GM23338 (cell line): ENCODE measurements around the gene HLA-DMB. TPM values are rescaled to one million over a fixed set of nuclear protein-coding genes. Genes with fewer than 3 reads are reported as not detected.

ENCODE experiments used
- ATAC-seq: fragments of 200-7000 bp; cut with Tn5 transposase; 3 replicates; pipeline ENCODE4 v1.9.1; 2020
- DNase-seq: peaks from one replicate; pipeline ENCODE4 v3.0.0-alpha.2; 2015; ENCODE audit warnings: low spot score
- H2AFZ ChIP-seq: fragments of 200-600 bp; sonication (generic); 2 replicates; pipeline ENCODE4 v1.8.0; 2016; ENCODE audit warnings: antibody characterized with exemption, mild to moderate bottlenecking, moderate library complexity
- H3F3A ChIP-seq: fragments of 200-600 bp; sonication (generic); replicated peaks from 2 replicates; pipeline ENCODE4 v1.8.0; 2017; ENCODE audit warnings: antibody characterized with exemption, mixed run types, low read depth
- H3K27ac ChIP-seq: fragments of 200-600 bp; sonication (generic); 2 replicates; pipeline ENCODE4 v1.6.1; 2016; ENCODE audit warnings: low read depth
- H3K27me3 ChIP-seq: fragments of 200-600 bp; sonication (generic); 2 replicates; pipeline ENCODE4 v1.8.0; 2016; ENCODE audit warnings: mild to moderate bottlenecking, mixed run types, moderate library complexity; ENCODE audit not compliant: insufficient read depth
- H3K36me3 ChIP-seq: fragments of 200-600 bp; sonication (generic); 2 replicates; pipeline ENCODE4 v1.8.0; 2016; ENCODE audit warnings: mild to moderate bottlenecking; ENCODE audit not compliant: insufficient read depth
- H3K4me1 ChIP-seq: fragments of 200-600 bp; sonication (generic); 2 replicates; pipeline ENCODE4 v1.8.0; 2016; ENCODE audit warnings: mild to moderate bottlenecking, moderate library complexity; ENCODE audit not compliant: insufficient read depth
- H3K4me2 ChIP-seq: fragments of 200-600 bp; sonication (generic); 2 replicates; pipeline ENCODE4 v1.7.1; 2017; ENCODE audit warnings: mixed run types
- H3K4me3 ChIP-seq: fragments of 200-600 bp; sonication (generic); 2 replicates; pipeline ENCODE4 v1.6.1; 2016; ENCODE audit warnings: mixed run types
- H3K79me2 ChIP-seq: fragments of 200-600 bp; sonication (generic); replicated peaks from 2 replicates; pipeline ENCODE4 v1.8.0; 2017; ENCODE audit warnings: mild to moderate bottlenecking; ENCODE audit not compliant: insufficient read depth
- H3K9me2 ChIP-seq: fragments of 200-600 bp; sonication (generic); 2 replicates; pipeline ENCODE4 v1.8.0; 2017; ENCODE audit not compliant: insufficient read depth
- H4K20me1 ChIP-seq: fragments of 200-600 bp; sonication (generic); replicated peaks from 2 replicates; pipeline ENCODE4 v1.8.0; 2017; ENCODE audit warnings: mild to moderate bottlenecking; ENCODE audit not compliant: insufficient read depth
- H3K27ac Mint-ChIP-seq: 2 replicates; pipeline ENCODE4 v1.8.0; 2020; ENCODE audit warnings: inconsistent platforms, mild to moderate bottlenecking, moderate library complexity, mixed read lengths
- H3K27me3 Mint-ChIP-seq: 3 replicates; pipeline ENCODE4 v1.8.0; 2022; ENCODE audit warnings: low read depth, mild to moderate bottlenecking, moderate library complexity, mixed read lengths, inconsistent platforms; ENCODE audit not compliant: insufficient read depth, poor library complexity
- H3K36me3 Mint-ChIP-seq: 3 replicates; pipeline ENCODE4 v1.8.0; 2021; ENCODE audit warnings: low read depth, mild to moderate bottlenecking, inconsistent platforms, moderate library complexity, mixed read lengths
- H3K4me1 Mint-ChIP-seq: 3 replicates; pipeline ENCODE4 v1.8.0; 2020; ENCODE audit warnings: mild to moderate bottlenecking, inconsistent platforms, mixed read lengths
- H3K4me3 Mint-ChIP-seq: 3 replicates; pipeline ENCODE4 v1.8.0; 2021; ENCODE audit warnings: moderate library complexity, mild to moderate bottlenecking, inconsistent platforms, mixed read lengths
- H3K9me3 Mint-ChIP-seq: 3 replicates; pipeline ENCODE4 v1.8.0; 2020; ENCODE audit warnings: moderate library complexity, mild to moderate bottlenecking, inconsistent platforms, mixed read lengths
- CREB1 ChIP-seq: fragments of 250-450 bp; sonication (Bioruptor Pico); IDR thresholded peaks from 2 replicates; pipeline ENCODE4 v1.5.0; 2020; ENCODE audit warnings: low read depth, mild to moderate bottlenecking, moderate library complexity
- CTCF ChIP-seq, 2 experiments: fragments of 200-600 bp in 1 of 2; sonication (generic) in 1 of 2; conservative IDR thresholded peaks; 2 replicates each; pipeline versions ENCODE4 v1.5.1 to v1.6.1; 2016 to 2017; ENCODE audit warnings: antibody characterized with exemption in 2 of 2, low read depth in 2 of 2, mild to moderate bottlenecking in 2 of 2, moderate library complexity in 1 of 2
- EZH2phosphoT487 ChIP-seq: fragments of 200-600 bp; sonication (generic); IDR thresholded peaks from one replicate; pipeline ENCODE4 v1.8.1; 2018; ENCODE audit warnings: antibody characterized with exemption; ENCODE audit not compliant: unreplicated experiment
- JUNB ChIP-seq: IDR thresholded peaks from one replicate; pipeline ENCODE4 v1.6.1; 2016; ENCODE audit warnings: antibody characterized with exemption; ENCODE audit not compliant: unreplicated experiment
- ZNF114 ChIP-seq: fragments of 250-450 bp; sonication (Bioruptor Pico); IDR thresholded peaks from 2 replicates; pipeline ENCODE4 v1.5.0; 2020; ENCODE audit warnings: mild to moderate bottlenecking, moderate library complexity
- polyA plus RNA-seq: library from polyadenylated mRNA; unstranded; fragments of >200 nt; fragmentation: Nextera tagmentation; extraction: Ambion mirVana; gene quantifications from 2 replicates; pipeline ENCODE4 v1.2.1, GENCODE V29; 2016
- total RNA-seq: library from RNA; depleted of rRNA; stranded (reverse); fragments of >200 nt; shearing (Covaris generic); gene quantifications from 2 replicates; pipeline ENCODE4 v1.2.3, GENCODE V29; 2014
- TF ChIP-seq, protein P1 (sequence below): IDR thresholded peaks from one replicate; pipeline ENCODE4 v1.6.1; 2018; ENCODE audit warnings: antibody characterized with exemption; ENCODE audit not compliant: unreplicated experiment

Gene HLA-DMB
- total and polyA plus RNA-seq, 2 experiments from 2014 or later, result 0.70 to 1.6 TPM

DNA sequence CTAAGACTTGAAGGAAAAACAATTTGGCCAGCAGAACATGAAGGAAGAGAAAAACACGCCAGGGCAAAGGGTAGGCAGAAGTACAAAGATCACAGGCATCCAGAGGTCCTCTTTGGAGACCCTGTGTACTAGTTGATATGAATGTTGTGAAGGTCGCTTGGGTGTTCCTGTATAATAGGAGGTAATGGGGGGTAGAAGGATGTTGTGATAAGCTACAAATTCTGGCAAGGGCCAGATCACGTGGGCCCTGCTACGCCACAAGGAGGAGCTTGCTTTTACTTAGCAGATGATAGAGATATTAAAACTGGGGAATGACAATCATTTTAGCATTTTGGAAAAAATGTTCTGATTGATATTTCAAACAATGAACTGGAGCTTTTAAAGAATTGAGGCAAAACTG is 12.9 kb upstream of the HLA-DMB start:
- no peak overlapping the region for H3K27ac Mint-ChIP-seq
- ATAC-seq, result no peak
- Histone ChIP-seq H3K4me1 (peaks cover 8% of the 10 kb centered on the region; the same call in 1 of the 2 replicates), H4K20me1 (no peaks in the 10 kb centered on the region), H3K9me2 (no peaks in the 10 kb centered on the region), H3F3A (no peaks in the 10 kb centered on the region; the same call in 1 of the 2 replicates), H3K27me3 (no peaks in the 10 kb centered on the region), H3K79me2 (no peaks in the 10 kb centered on the region), H3K4me2 (no peak overlapping the region), H3K27ac (no peak overlapping the region), H2AFZ (no peak overlapping the region), H3K36me3 (no peaks in the 10 kb centered on the region), H3K4me3 (no peak overlapping the region)
- peaks cover 28% of the 10 kb centered on the region for H3K4me1 Mint-ChIP-seq
- H3K27me3 Mint-ChIP-seq, result no peaks in the 10 kb centered on the region
- DNase-seq, result no peak
- H3K4me3 Mint-ChIP-seq, result no peak overlapping the region; the same call in 2 of the 3 replicates
- no peaks in the 10 kb centered on the region for H3K36me3 Mint-ChIP-seq
- TF ChIP-seq ZNF114 (CRISPR knock-in tag) (no peak), JUNB (no peak)
- H3K9me3 Mint-ChIP-seq, result no peaks in the 10 kb centered on the region

DNA sequence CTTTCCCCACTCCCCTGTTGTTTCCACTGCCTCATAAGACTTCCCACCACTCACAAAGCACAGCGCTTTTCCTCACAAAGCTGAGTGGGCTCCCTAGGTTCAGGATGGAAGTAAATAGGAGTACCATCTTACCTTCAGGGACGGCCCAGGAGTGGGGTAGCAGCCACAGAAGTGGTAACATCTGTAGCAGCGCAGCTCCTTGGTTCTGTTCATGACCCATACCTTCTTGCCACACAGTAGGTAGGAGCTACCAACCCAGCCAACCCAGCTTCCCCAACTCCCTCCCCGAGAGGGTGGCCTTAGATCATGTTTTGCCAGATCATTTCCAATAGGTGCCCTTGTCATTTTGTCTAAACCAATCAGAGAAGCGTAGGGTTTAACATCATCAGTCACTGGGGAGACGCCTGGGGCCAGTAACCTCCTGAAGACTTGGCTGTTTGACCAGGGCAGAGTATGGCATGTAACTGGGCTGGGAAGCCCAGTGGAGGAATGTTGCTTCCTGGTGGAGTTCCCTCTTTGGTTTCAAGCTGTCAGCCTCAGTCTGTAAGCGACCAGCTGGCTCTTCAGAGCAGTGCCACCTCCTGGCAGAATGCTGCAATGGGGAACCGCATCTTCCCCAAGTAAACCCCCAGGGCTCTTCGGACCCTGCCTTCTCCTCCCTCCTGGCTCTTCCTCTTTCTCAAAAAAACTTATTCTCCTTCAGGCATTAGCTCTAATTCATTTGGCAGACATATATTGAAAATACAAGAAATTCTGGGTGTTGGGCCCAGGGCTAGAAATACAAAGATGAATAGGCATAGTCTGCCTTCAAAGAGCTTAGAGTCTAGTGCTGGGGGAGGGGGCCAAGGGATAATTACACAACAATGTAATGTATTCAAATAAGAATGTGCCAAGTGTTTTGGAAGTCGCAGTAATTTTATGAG is 12.2 kb upstream of the HLA-DMB start, which contains the start of gene HLA-DMA:
Gene HLA-DMA, minus strand, starts transcription at position 281 of the 923 bp plus-strand sequence. Its CDS starts 61 bp downstream, at position 220.
- Mint-ChIP-seq H3K27ac (peak within 1 kb of the TSS; percentile 88; the same call in 1 of the 2 replicates), H3K9me3 (no peaks in the 10 kb centered on the region), H3K27me3 (peaks cover 2% of the 10 kb centered on the region), H3K36me3 (no peaks in the 10 kb centered on the region), H3K4me3 (peak within 1 kb of the TSS; percentile 53), H3K4me1 (peaks cover 31% of the 10 kb centered on the region)
- peak within 1 kb of the TSS; percentile 21; the same call in 1 of the 2 replicates for H3K4me2 ChIP-seq
- H2AFZ ChIP-seq, result peak within 1 kb of the TSS; percentile 18; the same call in 1 of the 2 replicates
- H3K79me2 ChIP-seq, result no peaks in the 10 kb centered on the region
- ATAC-seq (peak; percentile 96), DNase-seq (peak; percentile 96)
- no peaks in the 10 kb centered on the region for H4K20me1 ChIP-seq
- H3K27me3 ChIP-seq, result no peaks in the 10 kb centered on the region
- no peaks in the 10 kb centered on the region; the same call in 1 of the 2 replicates for H3F3A ChIP-seq
- no peaks in the 10 kb centered on the region for H3K9me2 ChIP-seq
- TF ChIP-seq CTCF (conservative IDR thresholded peaks at IDR 0.05; ENCODE audit: low read depth in 2 of 2) (peak; percentile 84 to 88), CREB1 (CRISPR knock-in tag) (peak; percentile 91), EZH2phosphoT487 (no peak)
- TF ChIP-seq, protein P1, sequence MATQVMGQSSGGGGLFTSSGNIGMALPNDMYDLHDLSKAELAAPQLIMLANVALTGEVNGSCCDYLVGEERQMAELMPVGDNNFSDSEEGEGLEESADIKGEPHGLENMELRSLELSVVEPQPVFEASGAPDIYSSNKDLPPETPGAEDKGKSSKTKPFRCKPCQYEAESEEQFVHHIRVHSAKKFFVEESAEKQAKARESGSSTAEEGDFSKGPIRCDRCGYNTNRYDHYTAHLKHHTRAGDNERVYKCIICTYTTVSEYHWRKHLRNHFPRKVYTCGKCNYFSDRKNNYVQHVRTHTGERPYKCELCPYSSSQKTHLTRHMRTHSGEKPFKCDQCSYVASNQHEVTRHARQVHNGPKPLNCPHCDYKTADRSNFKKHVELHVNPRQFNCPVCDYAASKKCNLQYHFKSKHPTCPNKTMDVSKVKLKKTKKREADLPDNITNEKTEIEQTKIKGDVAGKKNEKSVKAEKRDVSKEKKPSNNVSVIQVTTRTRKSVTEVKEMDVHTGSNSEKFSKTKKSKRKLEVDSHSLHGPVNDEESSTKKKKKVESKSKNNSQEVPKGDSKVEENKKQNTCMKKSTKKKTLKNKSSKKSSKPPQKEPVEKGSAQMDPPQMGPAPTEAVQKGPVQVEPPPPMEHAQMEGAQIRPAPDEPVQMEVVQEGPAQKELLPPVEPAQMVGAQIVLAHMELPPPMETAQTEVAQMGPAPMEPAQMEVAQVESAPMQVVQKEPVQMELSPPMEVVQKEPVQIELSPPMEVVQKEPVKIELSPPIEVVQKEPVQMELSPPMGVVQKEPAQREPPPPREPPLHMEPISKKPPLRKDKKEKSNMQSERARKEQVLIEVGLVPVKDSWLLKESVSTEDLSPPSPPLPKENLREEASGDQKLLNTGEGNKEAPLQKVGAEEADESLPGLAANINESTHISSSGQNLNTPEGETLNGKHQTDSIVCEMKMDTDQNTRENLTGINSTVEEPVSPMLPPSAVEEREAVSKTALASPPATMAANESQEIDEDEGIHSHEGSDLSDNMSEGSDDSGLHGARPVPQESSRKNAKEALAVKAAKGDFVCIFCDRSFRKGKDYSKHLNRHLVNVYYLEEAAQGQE, result no peak
- no peak within 1 kb of the TSS for H3K4me3 ChIP-seq
- no peak within 1 kb of the TSS for H3K27ac ChIP-seq
- H3K4me1 ChIP-seq, result peaks cover 8% of the 10 kb centered on the region; the same call in 1 of the 2 replicates
- H3K36me3 ChIP-seq, result no peaks in the 10 kb centered on the region
